GM23248 (cell line): Measurements from ENCODE around the gene GOLGA8R. TPM values are rescaled to one million over a fixed set of nuclear protein-coding genes. Genes with fewer than 3 reads are reported as not detected.
"Not testable (repeated sequence)": the region's sequence is repeated elsewhere in the genome, so short reads cannot be mapped to it uniquely, and the experiment has no call there.

ENCODE experiments used
- DNase-seq: peaks from one replicate; pipeline ENCODE4 v3.0.0-alpha.2; 2015
- H2AFZ ChIP-seq: fragments of 200-600 bp; sonication (generic); 2 replicates; pipeline ENCODE4 v1.6.1; 2016; ENCODE audit warnings: antibody characterized with exemption
- H3F3A ChIP-seq: fragments of 200-600 bp; sonication (generic); 2 replicates; pipeline ENCODE4 v1.6.1; 2016; ENCODE audit warnings: mild to moderate bottlenecking, antibody characterized with exemption, mixed run types; ENCODE audit not compliant: insufficient read depth
- H3K27ac ChIP-seq: fragments of 200-600 bp; sonication (generic); 2 replicates; pipeline ENCODE4 v1.5.1; 2016; ENCODE audit warnings: mild to moderate bottlenecking
- H3K27me3 ChIP-seq: fragments of 200-600 bp; sonication (generic); replicated peaks from 2 replicates; pipeline ENCODE4 v1.6.1; 2016; ENCODE audit warnings: mild to moderate bottlenecking; ENCODE audit not compliant: insufficient read depth
- H3K36me3 ChIP-seq: fragments of 200-600 bp; sonication (generic); 2 replicates; pipeline ENCODE4 v1.6.1; 2016; ENCODE audit warnings: low read depth, mild to moderate bottlenecking
- H3K4me1 ChIP-seq: fragments of 200-600 bp; sonication (generic); 2 replicates; pipeline ENCODE4 v1.6.1; 2016; ENCODE audit warnings: mild to moderate bottlenecking; ENCODE audit not compliant: insufficient read depth
- H3K4me2 ChIP-seq: fragments of 200-600 bp; sonication (generic); one replicate; pipeline ENCODE4 v1.6.1; 2016; ENCODE audit warnings: mild to moderate bottlenecking; ENCODE audit not compliant: unreplicated experiment
- H3K4me3 ChIP-seq: fragments of 200-600 bp; sonication (generic); 2 replicates; pipeline ENCODE4 v1.5.1; 2016; ENCODE audit warnings: mild to moderate bottlenecking
- H3K79me2 ChIP-seq: fragments of 200-600 bp; sonication (generic); 2 replicates; pipeline ENCODE4 v1.6.1; 2016; ENCODE audit warnings: mild to moderate bottlenecking; ENCODE audit not compliant: insufficient read depth
- H3K9ac ChIP-seq: fragments of 200-600 bp; sonication (generic); 2 replicates; pipeline ENCODE4 v1.6.1; 2016; ENCODE audit warnings: mild to moderate bottlenecking
- H3K9me2 ChIP-seq: fragments of 200-600 bp; sonication (generic); 2 replicates; pipeline ENCODE4 v1.6.1; 2016; ENCODE audit warnings: mixed run types, mild to moderate bottlenecking, moderate library complexity; ENCODE audit not compliant: insufficient read depth
- H3K9me3 ChIP-seq: fragments of 200-600 bp; sonication (generic); one replicate; pipeline ENCODE4 v1.6.1; 2017; ENCODE audit warnings: low read depth
- H4K20me1 ChIP-seq: fragments of 200-600 bp; sonication (generic); 2 replicates; pipeline ENCODE4 v1.6.0; 2016; ENCODE audit not compliant: insufficient read depth
- WGBS, 2 experiments: methylation state at CpG; one replicate each; pipeline ENCODE4 v1.1.6; 2015 to 2017; ENCODE audit warnings: low lambda C conversion rate in 2 of 2, low coverage in 1 of 2; ENCODE audit errors: missing lambda C conversion rate in 2 of 2; 5-methylcytosine and 5-hydroxymethylcytosine counted together
- in situ Hi-C: fragments of 300-500 bp; cut with MboI; formaldehyde crosslinking; loops from 2 replicates; pipeline ENCODE4 v1.15.0; 2020
- polyA plus RNA-seq: library from polyadenylated mRNA; unstranded; fragments of >200 nt; fragmentation: Nextera tagmentation; extraction: Ambion mirVana; gene quantifications from 2 replicates; pipeline ENCODE4 v1.2.1, GENCODE V29; 2016
- total RNA-seq: library from RNA; depleted of rRNA; stranded (reverse); fragments of >200 nt; shearing (Covaris generic); gene quantifications from 2 replicates; pipeline ENCODE4 v1.2.3, GENCODE V29; 2014; rRNA removed

Gene GOLGA8R
- total RNA-seq (0.65 and 1.0 TPM in 2 replicates), polyA plus RNA-seq (0.06 and 0.16 TPM in 2 replicates)

- H3K27ac ChIP-seq, H3F3A ChIP-seq, H2AFZ ChIP-seq, H3K4me3 ChIP-seq, H3K36me3 ChIP-seq, H3K9me3 ChIP-seq, H3K27me3 ChIP-seq, H3K9me2 ChIP-seq, H3K79me2 ChIP-seq, H4K20me1 ChIP-seq, H3K4me2 ChIP-seq, DNase-seq, H3K9ac ChIP-seq, in situ Hi-C loops, H3K4me1 ChIP-seq: not testable (repeated sequence)
- no CpG with 5 or more reads among the region's 7 CpGs for WGBS, 2 experiments
Measured at GRCh38 chr15:30414160-30414559, at the start of gene GOLGA8R. Gene GOLGA8R, minus strand, starts transcription at chr15:30414260. Its CDS starts 98 bp downstream, at chr15:30414162.

GRCh38 chr15:30463849-30464248 is 49.8 kb upstream of the GOLGA8R start:
- H3K79me2 ChIP-seq, H4K20me1 ChIP-seq, H3K9me2 ChIP-seq, H3K9ac ChIP-seq, H2AFZ ChIP-seq, H3K36me3 ChIP-seq, H3K27me3 ChIP-seq, DNase-seq, H3K27ac ChIP-seq, H3K9me3 ChIP-seq, in situ Hi-C loops, H3K4me1 ChIP-seq, H3K4me2 ChIP-seq, H3K4me3 ChIP-seq, H3F3A ChIP-seq: not testable (repeated sequence)
- no CpG with 5 or more reads among the region's 1 CpG for WGBS, 2 experiments

GRCh38 chr15:30462176-30462575 is 48.1 kb upstream of the GOLGA8R start:
- in situ Hi-C loops, H4K20me1 ChIP-seq: not testable (repeated sequence)
- no CpG with 5 or more reads among the region's 9 CpGs for WGBS, 2 experiments

GRCh38 chr15:30452702-30453101 is 38.6 kb upstream of the GOLGA8R start:
- H4K20me1 ChIP-seq, H2AFZ ChIP-seq, H3K4me1 ChIP-seq, H3K27ac ChIP-seq, H3K4me2 ChIP-seq, H3F3A ChIP-seq, H3K79me2 ChIP-seq, H3K9ac ChIP-seq, H3K36me3 ChIP-seq, H3K9me3 ChIP-seq, in situ Hi-C loops, H3K27me3 ChIP-seq, H3K4me3 ChIP-seq, H3K9me2 ChIP-seq: not testable (repeated sequence)
- DNase-seq = peak; percentile 3

More at GRCh38 chr15:30462176-30462575, 48.1 kb upstream of the GOLGA8R start:
- not testable (repeated sequence) for DNase-seq, H3F3A ChIP-seq, H3K79me2 ChIP-seq, H3K4me3 ChIP-seq, H3K27ac ChIP-seq, H3K4me1 ChIP-seq, H3K9me2 ChIP-seq, H3K9me3 ChIP-seq, H3K9ac ChIP-seq, H3K4me2 ChIP-seq, H3K36me3 ChIP-seq, H2AFZ ChIP-seq, H3K27me3 ChIP-seq

GRCh38 chr15:30438348-30438747 is 24.3 kb upstream of the GOLGA8R start:
- H3F3A ChIP-seq, in situ Hi-C loops, H4K20me1 ChIP-seq, H3K9me3 ChIP-seq, DNase-seq, H3K9me2 ChIP-seq, H3K36me3 ChIP-seq, H3K27me3 ChIP-seq, H3K9ac ChIP-seq, H3K27ac ChIP-seq, H3K4me3 ChIP-seq, H3K4me1 ChIP-seq, H3K4me2 ChIP-seq, H3K79me2 ChIP-seq, H2AFZ ChIP-seq: not testable (repeated sequence)
- WGBS, 2 experiments = 15 to 36% methylated on average over 2 of the region's 3 CpGs

- H3K36me3 ChIP-seq, H3K4me2 ChIP-seq, H3F3A ChIP-seq, H3K27me3 ChIP-seq, H3K4me1 ChIP-seq, DNase-seq, H4K20me1 ChIP-seq, H3K27ac ChIP-seq, H3K9me3 ChIP-seq, H3K79me2 ChIP-seq, in situ Hi-C loops, H2AFZ ChIP-seq, H3K4me3 ChIP-seq, H3K9ac ChIP-seq, H3K9me2 ChIP-seq: not testable (repeated sequence)
- WGBS, 2 experiments = 92% methylated on average over 3 to 4 of the region's 5 CpGs
Measured at GRCh38 chr15:30435878-30436277, 21.8 kb upstream of the GOLGA8R start.

GRCh38 chr15:30420723-30421122 is 6.7 kb upstream of the GOLGA8R start:
- in situ Hi-C loops, H3K9me3 ChIP-seq, H3K27me3 ChIP-seq, H3K4me1 ChIP-seq, H2AFZ ChIP-seq, H3K27ac ChIP-seq, H3K4me3 ChIP-seq, H3K9ac ChIP-seq, DNase-seq, H3K79me2 ChIP-seq, H3K36me3 ChIP-seq, H4K20me1 ChIP-seq, H3K9me2 ChIP-seq, H3F3A ChIP-seq, H3K4me2 ChIP-seq: not testable (repeated sequence)
- 92 to 95% methylated on average over 6 of the region's 6 CpGs for WGBS, 2 experiments

- DNase-seq, H3K9me3 ChIP-seq, H3K9ac ChIP-seq, H3K4me2 ChIP-seq, H3K36me3 ChIP-seq, H2AFZ ChIP-seq, H3K4me1 ChIP-seq, H3K79me2 ChIP-seq, H3K27ac ChIP-seq, H3F3A ChIP-seq, H3K9me2 ChIP-seq, H3K4me3 ChIP-seq, H3K27me3 ChIP-seq, H4K20me1 ChIP-seq, in situ Hi-C loops: not testable (repeated sequence)
- WGBS, 2 experiments = 64 to 84% methylated on average over 5 to 6 of the region's 6 CpGs
Measured at GRCh38 chr15:30407636-30408035, 6.4 kb downstream of the GOLGA8R start.
